Upper lobe of left lung (tissue), 4 donors: Measurements from ENCODE around the gene AGK.

Source experiments
- CTCF ChIP-seq, 6 experiments: fragments of 450-650 bp in 4 of 6; fragments of 200-600 bp in 2 of 6; sonication (generic) in 2 of 6; IDR thresholded peaks; one replicate each; pipeline ENCODE4 v1.5.1; 2016 to 2019; ENCODE audit warnings: antibody characterized with exemption in 6 of 6
- EP300 ChIP-seq, 4 donors: sonication (generic); formaldehyde crosslinking; IDR thresholded peaks; one replicate each; pipeline ENCODE4 v1.5.1; 2017; ENCODE audit warnings: antibody characterized with exemption in 4 of 4, control low read depth in 2 of 4
- POLR2A ChIP-seq, 4 donors: fragments of 450-650 bp; IDR thresholded peaks; one replicate each; pipeline ENCODE4 v1.5.1; 2016 to 2017; ENCODE audit warnings: antibody characterized with exemption in 4 of 4, mild to moderate bottlenecking in 2 of 4
- POLR2AphosphoS5 ChIP-seq, 2 donors: sonication (generic); formaldehyde crosslinking; IDR thresholded peaks; one replicate each; pipeline ENCODE4 v1.5.1; 2017; ENCODE audit warnings: antibody characterized with exemption in 2 of 2

GRCh38 chr7:141630621-141631020 is 79.4 kb downstream of the AGK start:
- no peak for TF ChIP-seq CTCF (IDR thresholded peaks at IDR 0.05)
- no peak for TF ChIP-seq POLR2A (IDR thresholded peaks at IDR 0.05)
- TF ChIP-seq EP300 (IDR thresholded peaks at IDR 0.05) = no peak
- no peak for TF ChIP-seq POLR2AphosphoS5 (IDR thresholded peaks at IDR 0.05)
